HUES48 (cell line): ENCODE results near the gene APLP2.
"Not testable (repeated sequence)": the region's sequence is repeated elsewhere in the genome, so short reads cannot be mapped to it uniquely, and the experiment has no call there.

Source experiments
- H3K27ac ChIP-seq: one replicate; pipeline ENCODE4 v1.7.0; 2013; ENCODE audit warnings: low read depth, low read length, inconsistent platforms
- H3K27me3 ChIP-seq: 2 replicates; pipeline ENCODE4 v1.6.1; 2013; ENCODE audit warnings: mild to moderate bottlenecking, low read length; ENCODE audit not compliant: control insufficient read depth, insufficient read depth
- H3K36me3 ChIP-seq: 2 replicates; pipeline ENCODE4 v1.6.1; 2013; ENCODE audit warnings: low read length; ENCODE audit not compliant: control insufficient read depth, insufficient read depth
- H3K4me1 ChIP-seq: 2 replicates; pipeline ENCODE4 v1.6.1; 2013; ENCODE audit warnings: mild to moderate bottlenecking, low read length; ENCODE audit not compliant: control insufficient read depth, insufficient read depth
- H3K4me3 ChIP-seq: 2 replicates; pipeline ENCODE4 v1.5.1; 2013; ENCODE audit warnings: mild to moderate bottlenecking, low read depth, low read length
- H3K9ac ChIP-seq: 2 replicates; pipeline ENCODE4 v1.6.1; 2013; ENCODE audit warnings: mild to moderate bottlenecking, low read depth, low read length, moderate library complexity
- H3K9me3 ChIP-seq: 2 replicates; pipeline ENCODE4 v1.6.1; 2013; ENCODE audit warnings: low read length; ENCODE audit not compliant: control insufficient read depth, insufficient read depth

APLP2 gene

GRCh38 chr11:130172001-130172400 is 102.3 kb downstream of the APLP2 start:
- not testable (repeated sequence) for H3K9ac ChIP-seq, H3K9me3 ChIP-seq, H3K36me3 ChIP-seq, H3K4me1 ChIP-seq, H3K4me3 ChIP-seq, H3K27ac ChIP-seq
- H3K27me3 ChIP-seq, result peaks cover 43% of the 10 kb centered on the region

- no peak overlapping the region for H3K4me3 ChIP-seq
- no peak overlapping the region for H3K27ac ChIP-seq
- H3K9me3 ChIP-seq, result no peaks in the 10 kb centered on the region
- H3K4me1 ChIP-seq, result no peaks in the 10 kb centered on the region
- no peaks in the 10 kb centered on the region for H3K36me3 ChIP-seq
- H3K27me3 ChIP-seq, result peaks cover 26% of the 10 kb centered on the region
- H3K9ac ChIP-seq, result no peak overlapping the region
Measured at GRCh38 chr11:130174642-130175041, 104.9 kb downstream of the APLP2 start.

GRCh38 chr11:130175898-130176297 is 106.2 kb downstream of the APLP2 start:
- Histone ChIP-seq H3K9me3 (no peaks in the 10 kb centered on the region), H3K4me1 (no peaks in the 10 kb centered on the region), H3K27ac (no peak overlapping the region), H3K4me3 (no peak overlapping the region), H3K9ac (no peak overlapping the region), H3K36me3 (no peaks in the 10 kb centered on the region), H3K27me3 (peaks cover 13% of the 10 kb centered on the region)

GRCh38 chr11:130177782-130178181 is 108.1 kb downstream of the APLP2 start:
- no peak overlapping the region for H3K27ac ChIP-seq
- H3K4me3 ChIP-seq, result no peak overlapping the region
- H3K27me3 ChIP-seq, result no peaks in the 10 kb centered on the region; the same call in 1 of the 2 replicates
- no peaks in the 10 kb centered on the region for H3K9me3 ChIP-seq
- H3K36me3 ChIP-seq, result no peaks in the 10 kb centered on the region
- H3K4me1 ChIP-seq, result no peaks in the 10 kb centered on the region
- H3K9ac ChIP-seq, result no peak overlapping the region

GRCh38 chr11:130178441-130179339 is 109.0 kb downstream of the APLP2 start:
- H3K9ac ChIP-seq, result no peak overlapping the region
- H3K4me3 ChIP-seq, result no peak overlapping the region
- no peaks in the 10 kb centered on the region for H3K9me3 ChIP-seq
- no peaks in the 10 kb centered on the region for H3K36me3 ChIP-seq
- H3K4me1 ChIP-seq, result no peaks in the 10 kb centered on the region
- H3K27me3 ChIP-seq, result no peaks in the 10 kb centered on the region
- no peak overlapping the region for H3K27ac ChIP-seq

- no peak overlapping the region for H3K4me3 ChIP-seq
- no peaks in the 10 kb centered on the region for H3K27me3 ChIP-seq
- no peaks in the 10 kb centered on the region for H3K9me3 ChIP-seq
- H3K27ac ChIP-seq, result no peak overlapping the region
- no peak overlapping the region for H3K9ac ChIP-seq
- H3K36me3 ChIP-seq, result no peaks in the 10 kb centered on the region
- H3K4me1 ChIP-seq, result no peaks in the 10 kb centered on the region
Measured at GRCh38 chr11:130179396-130180306, 110.0 kb downstream of the APLP2 start.

- Histone ChIP-seq H3K4me3 (no peak overlapping the region), H3K36me3 (no peaks in the 10 kb centered on the region), H3K4me1 (no peaks in the 10 kb centered on the region), H3K27ac (no peak overlapping the region), H3K9ac (no peak overlapping the region), H3K9me3 (no peaks in the 10 kb centered on the region), H3K27me3 (no peaks in the 10 kb centered on the region)
Measured at GRCh38 chr11:130180491-130180890, 110.8 kb downstream of the APLP2 start.

- Histone ChIP-seq H3K27ac (no peak overlapping the region), H3K4me3 (no peak overlapping the region)
Measured at GRCh38 chr11:130180896-130181294, 111.2 kb downstream of the APLP2 start.

GRCh38 chr11:130181295-130182272 is 111.9 kb downstream of the APLP2 start:
- no peaks in the 10 kb centered on the region for H3K9me3 ChIP-seq
- no peak overlapping the region for H3K9ac ChIP-seq
- H3K4me3 ChIP-seq, result no peak overlapping the region
- no peaks in the 10 kb centered on the region for H3K27me3 ChIP-seq
- H3K27ac ChIP-seq, result no peak overlapping the region
- no peaks in the 10 kb centered on the region for H3K36me3 ChIP-seq
- no peaks in the 10 kb centered on the region for H3K4me1 ChIP-seq

More at GRCh38 chr11:130180896-130181294, 111.2 kb downstream of the APLP2 start:
- no peaks in the 10 kb centered on the region for H3K9me3 ChIP-seq
- H3K9ac ChIP-seq, result no peak overlapping the region
- no peaks in the 10 kb centered on the region for H3K27me3 ChIP-seq
- no peaks in the 10 kb centered on the region for H3K36me3 ChIP-seq
- no peaks in the 10 kb centered on the region for H3K4me1 ChIP-seq

- no peak overlapping the region for H3K27ac ChIP-seq
- H3K4me1 ChIP-seq, result no peaks in the 10 kb centered on the region
- H3K36me3 ChIP-seq, result no peaks in the 10 kb centered on the region
- no peaks in the 10 kb centered on the region for H3K27me3 ChIP-seq
- no peak overlapping the region for H3K4me3 ChIP-seq
- no peaks in the 10 kb centered on the region for H3K9me3 ChIP-seq
- no peak overlapping the region for H3K9ac ChIP-seq
Measured at GRCh38 chr11:130183878-130184610, 114.3 kb downstream of the APLP2 start.
